Astrocyte of the cerebellum (primary cell): ENCODE data around the gene FOXJ3.
A peak's percentile ranks its signal among the peaks of the same experiment; 100 is the strongest.

ENCODE experiments used
- DNase-seq: peaks from one replicate; pipeline ENCODE4 v3.0.0-alpha.2; 2011; ENCODE audit warnings: low read depth
- H3K4me3 ChIP-seq: 2 replicates; pipeline ENCODE4 v1.5.1; 2011; ENCODE audit warnings: mild to moderate bottlenecking, low read depth, low read length, moderate library complexity
- CTCF ChIP-seq: IDR thresholded peaks from 2 replicates; pipeline ENCODE4 v1.5.1; 2012; ENCODE audit warnings: low read length, low read depth, moderate library complexity, mild to moderate bottlenecking; ENCODE audit errors: missing control alignments
- in situ Hi-C: cut with HindIII; loops from 2 replicates; pipeline ENCODE4 v1.10.0; 2017; ENCODE audit warnings: low sequenced_read_pairs

FOXJ3 gene

DNA sequence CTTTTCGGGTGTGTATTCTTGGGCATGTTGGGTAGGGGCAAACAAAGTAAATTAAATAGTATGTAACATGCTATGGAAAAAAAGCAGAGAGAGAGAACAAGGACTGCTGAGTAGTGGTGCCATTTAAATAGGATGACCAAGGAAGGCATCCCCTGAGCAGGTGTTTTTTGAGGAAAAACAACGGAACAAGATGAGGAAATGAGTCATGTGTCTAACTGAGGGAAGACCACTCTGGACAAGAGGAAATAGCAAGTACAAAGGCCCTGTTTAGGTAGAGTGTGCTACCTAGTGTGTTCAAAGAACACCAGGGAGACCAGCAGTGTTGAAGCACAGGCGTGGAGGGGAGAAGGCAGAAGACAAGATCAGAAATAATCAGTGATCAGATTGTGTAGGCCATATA is 150.4 kb downstream of the FOXJ3 start:
- no peak for TF ChIP-seq CTCF
- DNase-seq = no peak
- H3K4me3 ChIP-seq = no peak overlapping the region
- in situ Hi-C loops = no loop called here

- DNase-seq = no peak
- no peak overlapping the region for H3K4me3 ChIP-seq
- TF ChIP-seq CTCF = no peak
- in situ Hi-C loops = no loop called here
Measured at GRCh38 chr1:42183957-42184268, 151.1 kb downstream of the FOXJ3 start.

GRCh38 chr1:42183210-42183956 is 151.7 kb downstream of the FOXJ3 start:
- in situ Hi-C loops = no loop called here
- no peak for DNase-seq

DNA sequence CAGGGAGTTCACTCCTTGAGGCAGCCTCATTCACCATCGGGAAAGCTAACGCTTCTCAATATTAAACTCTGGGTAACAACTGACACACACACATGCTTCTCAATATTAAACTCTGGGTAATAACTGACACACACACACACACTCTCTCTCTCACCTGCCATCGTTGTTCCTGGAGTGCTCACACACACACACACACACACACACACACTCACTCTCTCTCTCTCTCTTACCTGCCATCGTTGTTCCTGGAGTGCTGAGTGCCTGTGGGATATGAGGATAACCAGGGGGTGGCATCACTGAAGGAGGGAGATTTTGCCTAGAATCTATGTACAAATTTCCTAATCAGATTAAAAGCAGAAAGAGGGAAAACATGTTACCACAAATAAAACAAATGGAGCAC is 153.3 kb downstream of the FOXJ3 start:
- TF ChIP-seq CTCF = no peak

More at GRCh38 chr1:42183210-42183956, 151.7 kb downstream of the FOXJ3 start:
- H3K4me3 ChIP-seq = no peak overlapping the region
- no peak for TF ChIP-seq CTCF

GRCh38 chr1:42179900-42180329 is 155.1 kb downstream of the FOXJ3 start:
- no peak for TF ChIP-seq CTCF
- in situ Hi-C loops = no loop called here
- no peak for DNase-seq
- H3K4me3 ChIP-seq = no peak overlapping the region

More for the DNA sequence above, 153.3 kb downstream of the FOXJ3 start:
- in situ Hi-C loops = no loop called here
- no peak for DNase-seq
- H3K4me3 ChIP-seq = no peak overlapping the region

GRCh38 chr1:42179275-42179674 is 155.8 kb downstream of the FOXJ3 start:
- DNase-seq = peak; percentile 74
- no peak for TF ChIP-seq CTCF
- in situ Hi-C loops = no loop called here
- H3K4me3 ChIP-seq = no peak overlapping the region
